Kidney (tissue), 14 donors: ENCODE measurements around the gene PWWP2B. TPM values are rescaled to one million over a fixed set of nuclear protein-coding genes. Genes with fewer than 3 reads are reported as not detected.

Source experiments
- DNase-seq, 5 donors: peaks; one replicate each; pipeline ENCODE4 v3.0.0-alpha.2; 2013 to 2020
- FAIRE-seq: peaks from 2 replicates; lab custom pipeline; 2012; peaks lifted over from hg19 to GRCh38; lab: Jason Lieb, UNC
- H3K27ac ChIP-seq, 2 donors: one replicate each; pipeline ENCODE4 v1.7.0; 2013; ENCODE audit warnings: low read depth in 2 of 2, low read length in 2 of 2, inconsistent platforms in 1 of 2
- H3K27me3 ChIP-seq: one replicate; pipeline ENCODE4 v1.7.1; 2013; ENCODE audit warnings: low read length, inconsistent platforms; ENCODE audit not compliant: control insufficient read depth, insufficient read depth
- H3K36me3 ChIP-seq, 3 donors: one replicate each; pipeline versions ENCODE4 v1.7.0 to v1.7.1; 2013; ENCODE audit warnings: low read length in 3 of 3, control low read depth in 1 of 3, inconsistent platforms in 1 of 3; ENCODE audit not compliant: insufficient read depth in 3 of 3, control insufficient read depth in 2 of 3
- H3K4me1 ChIP-seq, 3 donors: one replicate each; pipeline versions ENCODE4 v1.7.0 to v1.7.1; 2013; ENCODE audit warnings: low read length in 3 of 3, inconsistent platforms in 1 of 3, low read depth in 1 of 3; ENCODE audit not compliant: control insufficient read depth in 2 of 3, insufficient read depth in 2 of 3
- H3K4me3 ChIP-seq, 3 donors: one replicate each; pipeline versions ENCODE4 v1.7.0 to v1.8.1; 2013; ENCODE audit warnings: low read length in 3 of 3, control low read depth in 1 of 3, inconsistent platforms in 1 of 3
- H3K9ac ChIP-seq, 3 donors: one replicate each; pipeline versions ENCODE4 v1.7.0 to v1.7.1; 2013; ENCODE audit warnings: low read length in 3 of 3, control low read depth in 1 of 3, inconsistent platforms in 1 of 3
- H3K9me3 ChIP-seq, 3 donors: one replicate each; pipeline versions ENCODE4 v1.7.0 to v1.7.1; 2013; ENCODE audit warnings: low read length in 3 of 3, control low read depth in 1 of 3, inconsistent platforms in 1 of 3; ENCODE audit not compliant: control insufficient read depth in 2 of 3, insufficient read depth in 1 of 3
- CTCF ChIP-seq: IDR thresholded peaks from 3 replicates; pipeline ENCODE4 v1.5.1; 2012; ENCODE audit warnings: mild to moderate bottlenecking, moderate library complexity, borderline replicate concordance; ENCODE audit not compliant: insufficient read depth; ENCODE audit errors: extremely low read depth
- intact Hi-C: fragments of 100-400 bp; cut with DNase I; formaldehyde crosslinking; loops from one replicate; pipeline ENCODE4 v1.11.1; 2022
- polyA plus RNA-seq: library from polyadenylated mRNA; stranded (reverse); fragments of 350-450 nt; fragmentation: Illumina TruSeq; extraction: RNeasy Lipid Tissue Mini Kit (QIAGEN cat#74804); gene quantifications from one replicate; pipeline ENCODE4 v1.2.3, GENCODE V29; 2014; ENCODE audit warnings: low read depth, low replicate concordance; ENCODE audit not compliant: insufficient read depth
- total RNA-seq: library from RNA; stranded (reverse); fragmentation: NEBNext Ultra II Directional; extraction: Animal tissue kit (Norgen Biotek cat#: 25700); gene quantifications from one replicate; pipeline ENCODE4 v1.2.1, GENCODE V29; 2021
- donor health status: control.
- donor health status: control.
- donor health status: control.
- donor health status: control.
- donor health status: control.
- donor health status: DM: yes; HTN: yes; CAD: no.
- donor health status: Normal renal cell carcinoma (clear cell type).

The PWWP2B gene
- total and polyA plus RNA-seq, 2 donors from 2014 or later: 12.9 to 24.3 TPM

GRCh38 chr10:132450466-132450824 lies 53.4 kb downstream of the PWWP2B start:
- peak in 1 of 5 donors; percentile 76 for DNase-seq
- H3K9ac ChIP-seq: no peak overlapping the region
- no peak for FAIRE-seq
- H3K4me1 ChIP-seq: peaks cover 0 to 29% (median 3%) of the 10 kb centered on the region in 3 donors
- no peak overlapping the region for H3K27ac ChIP-seq
- H3K4me3 ChIP-seq: no peak overlapping the region
- H3K27me3 ChIP-seq: no peaks in the 10 kb centered on the region
- H3K36me3 ChIP-seq: no peaks in the 10 kb centered on the region
- intact Hi-C loops: no loop called here
- no peak for TF ChIP-seq CTCF
- no peaks in the 10 kb centered on the region for H3K9me3 ChIP-seq

- Histone ChIP-seq H3K36me3 (no peaks in the 10 kb centered on the region), H3K4me1 (peaks cover 0 to 29% (median 3%) of the 10 kb centered on the region in 3 donors), H3K4me3 (no peak overlapping the region), H3K9ac (no peak overlapping the region), H3K27ac (no peak overlapping the region), H3K9me3 (no peaks in the 10 kb centered on the region), H3K27me3 (no peaks in the 10 kb centered on the region)
- peak in 1 of 5 donors; percentile 68 for DNase-seq
- intact Hi-C loops: no loop called here
- no peak for TF ChIP-seq CTCF
- FAIRE-seq: no peak
Measured at GRCh38 chr10:132450825-132451505, 54.0 kb downstream of the PWWP2B start.

GRCh38 chr10:132451506-132452215 lies 54.7 kb downstream of the PWWP2B start:
- DNase-seq (peak in 1 of 5 donors; percentile 73), FAIRE-seq (no peak)
- H3K27me3 ChIP-seq: no peaks in the 10 kb centered on the region
- H3K4me3 ChIP-seq: no peak overlapping the region
- H3K27ac ChIP-seq: no peak overlapping the region
- intact Hi-C loops: no loop called here
- no peak for TF ChIP-seq CTCF
- H3K9me3 ChIP-seq: no peaks in the 10 kb centered on the region
- H3K9ac ChIP-seq: no peak overlapping the region
- no peaks in the 10 kb centered on the region for H3K36me3 ChIP-seq
- peaks cover 0 to 27% (median 3%) of the 10 kb centered on the region in 3 donors for H3K4me1 ChIP-seq
